Transverse colon (tissue), 4 donors: ENCODE results near the gene PDZD7. TPM values are rescaled to one million over a fixed set of nuclear protein-coding genes. Genes with fewer than 3 reads are reported as not detected.

ENCODE experiments used
- DNase-seq: peaks from one replicate; pipeline ENCODE4 v3.0.0-alpha.2; 2019
- H3K27ac ChIP-seq, 4 donors: fragments of 200-600 bp; sonication (generic); 2 replicates each; pipeline ENCODE4 v1.5.1; 2016 to 2018; ENCODE audit warnings: inconsistent platforms in 4 of 4
- H3K27me3 ChIP-seq: fragments of 200-600 bp; sonication (generic); 2 replicates; pipeline ENCODE4 v1.5.1; 2017; ENCODE audit warnings: inconsistent platforms
- H3K36me3 ChIP-seq, 4 donors: fragments of 200-600 bp; sonication (generic); 2 replicates each; pipeline ENCODE4 v1.5.1; 2017 to 2019; ENCODE audit warnings: inconsistent platforms in 4 of 4
- H3K4me1 ChIP-seq, 4 donors: fragments of 200-600 bp; sonication (generic); 2 replicates each; pipeline ENCODE4 v1.5.1; 2017 to 2020; ENCODE audit warnings: inconsistent platforms in 4 of 4
- H3K4me3 ChIP-seq, 4 donors: fragments of 200-600 bp; sonication (generic); 1 replicate in 1 of 4; 2 replicates in 3 of 4; pipeline versions ENCODE4 v1.5.1 to v1.6.1; 2017 to 2019; ENCODE audit warnings: inconsistent platforms in 4 of 4
- H3K9me3 ChIP-seq, 2 donors: fragments of 200-600 bp; sonication (generic); 2 replicates each; pipeline ENCODE4 v1.5.1; 2017 to 2019; ENCODE audit warnings: inconsistent platforms in 2 of 2
- EP300 ChIP-seq: sonication (generic); formaldehyde crosslinking; IDR thresholded peaks from one replicate; pipeline ENCODE4 v1.6.1; 2017; ENCODE audit warnings: antibody characterized with exemption, low read depth
- POLR2A ChIP-seq: fragments of 450-650 bp; IDR thresholded peaks from one replicate; pipeline ENCODE4 v1.6.1; 2016; ENCODE audit warnings: antibody characterized with exemption, mild to moderate bottlenecking, moderate library complexity
- POLR2AphosphoS5 ChIP-seq, 3 donors: sonication (generic); formaldehyde crosslinking; IDR thresholded peaks; one replicate each; pipeline ENCODE4 v1.6.1; 2016; ENCODE audit warnings: antibody characterized with exemption in 3 of 3
- WGBS, 2 donors: methylation state at CpG; one replicate each; pipeline ENCODE4 v1.1.5; 2018; ENCODE audit warnings: low coverage in 1 of 2; 5-methylcytosine and 5-hydroxymethylcytosine counted together
- in situ Hi-C, 4 donors: fragments of 200-750 bp; cut with MboI; loops; one replicate each; pipeline versions ENCODE4 v1.15.0 to v1.15.1; 2017; ENCODE audit warnings: low sequenced_read_pairs in 3 of 4, low pct_ligation_motif_present in 1 of 4, low pct_unique_long_range_greater_than_20kb in 1 of 4
- intact Hi-C: fragments of 100-400 bp; cut with DNase I; formaldehyde crosslinking; loops from one replicate; pipeline ENCODE4 v1.15.1; 2023; ENCODE audit warnings: low total_unique reads
- total RNA-seq, 4 donors: library from RNA; depleted of rRNA; stranded (reverse); fragments of >200 nt; gene quantifications; one replicate each; pipeline ENCODE4 v1.1.0, GENCODE V29; 2016
- TF ChIP-seq, protein P1 (sequence below), 5 experiments: fragments of 200-600 bp in 3 of 5; fragments of 450-650 bp in 2 of 5; sonication (generic) in 3 of 5; IDR thresholded peaks; 1 replicate in 2 of 5; 2 replicates in 3 of 5; pipeline ENCODE4 v1.5.1; 2016 to 2017; ENCODE audit warnings: antibody characterized with exemption in 5 of 5, inconsistent platforms in 3 of 5, mild to moderate bottlenecking in 2 of 5, moderate library complexity in 1 of 5

PDZD7 gene
- total RNA-seq, 4 donors from 2014 or later, result 0.27 to 2.0 (median 0.64) TPM; not detected in 1

DNA sequence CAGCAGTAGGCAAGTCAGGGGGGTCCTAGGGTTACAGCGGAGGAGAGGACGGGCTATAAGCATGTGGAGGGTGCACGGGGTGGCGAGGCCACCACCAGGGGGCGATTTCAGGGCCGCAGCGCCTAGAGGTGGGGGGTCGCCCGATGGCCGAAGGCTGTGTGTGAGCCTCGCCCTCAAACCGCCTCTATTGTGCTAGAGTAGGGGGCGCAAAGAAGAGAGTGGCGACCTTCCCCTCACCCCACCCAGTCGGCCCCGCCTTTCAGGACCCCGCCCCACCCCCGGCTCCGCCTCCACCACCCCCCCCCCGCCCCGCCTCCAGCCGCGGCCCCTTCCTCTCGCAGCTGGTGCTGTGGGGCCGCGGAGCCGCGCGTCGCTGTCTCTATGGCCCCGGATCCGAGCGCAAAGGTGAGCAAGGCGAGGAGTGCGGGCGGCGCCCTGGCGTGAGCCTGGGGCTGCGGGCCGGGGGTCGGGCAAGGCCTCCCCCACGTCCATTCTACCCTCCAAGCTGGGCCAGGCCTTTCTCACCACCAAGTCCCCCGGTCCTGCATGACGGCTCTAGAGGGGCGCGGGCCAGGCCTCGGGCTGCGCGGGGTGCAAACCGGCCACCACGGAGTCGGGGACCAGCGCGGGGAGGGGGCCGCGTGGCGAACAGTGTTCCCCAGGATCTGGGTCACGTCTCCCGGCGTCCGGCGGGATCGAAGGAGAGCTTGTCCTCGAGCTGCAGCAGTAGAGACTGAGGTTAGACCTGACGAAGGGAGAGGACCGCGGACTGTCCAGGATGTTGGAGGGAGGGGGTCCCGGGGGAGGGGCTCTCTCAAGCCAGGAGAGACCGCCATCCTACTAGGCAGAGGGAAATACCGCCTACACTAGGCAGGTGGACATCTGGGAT, 61.5 kb downstream of the PDZD7 start, which contains the start of gene SEMA4G:
TSS of gene SEMA4G (plus strand) at position 318 of the 889 bp plus-strand sequence. CDS start 3,409 bp downstream, outside the sequence.
- Histone ChIP-seq H3K27me3 (no peaks in the 10 kb centered on the region), H3K4me3 (peak within 1 kb of the TSS; percentile 66 to 88 (median 81)), H3K36me3 (no peaks in the 10 kb centered on the region), H3K27ac (peak within 1 kb of the TSS; percentile 81 to 91 (median 90)), H3K4me1 (peaks cover 8 to 47% (median 27%) of the 10 kb centered on the region in 4 donors), H3K9me3 (no peaks in the 10 kb centered on the region)
- in situ Hi-C loops, result no loop called here
- TF ChIP-seq, protein P1, sequence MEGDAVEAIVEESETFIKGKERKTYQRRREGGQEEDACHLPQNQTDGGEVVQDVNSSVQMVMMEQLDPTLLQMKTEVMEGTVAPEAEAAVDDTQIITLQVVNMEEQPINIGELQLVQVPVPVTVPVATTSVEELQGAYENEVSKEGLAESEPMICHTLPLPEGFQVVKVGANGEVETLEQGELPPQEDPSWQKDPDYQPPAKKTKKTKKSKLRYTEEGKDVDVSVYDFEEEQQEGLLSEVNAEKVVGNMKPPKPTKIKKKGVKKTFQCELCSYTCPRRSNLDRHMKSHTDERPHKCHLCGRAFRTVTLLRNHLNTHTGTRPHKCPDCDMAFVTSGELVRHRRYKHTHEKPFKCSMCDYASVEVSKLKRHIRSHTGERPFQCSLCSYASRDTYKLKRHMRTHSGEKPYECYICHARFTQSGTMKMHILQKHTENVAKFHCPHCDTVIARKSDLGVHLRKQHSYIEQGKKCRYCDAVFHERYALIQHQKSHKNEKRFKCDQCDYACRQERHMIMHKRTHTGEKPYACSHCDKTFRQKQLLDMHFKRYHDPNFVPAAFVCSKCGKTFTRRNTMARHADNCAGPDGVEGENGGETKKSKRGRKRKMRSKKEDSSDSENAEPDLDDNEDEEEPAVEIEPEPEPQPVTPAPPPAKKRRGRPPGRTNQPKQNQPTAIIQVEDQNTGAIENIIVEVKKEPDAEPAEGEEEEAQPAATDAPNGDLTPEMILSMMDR (IDR thresholded peaks at IDR 0.05), result peak; percentile 75 to 90 (median 78)
- TF ChIP-seq EP300 (no peak), POLR2A (peak; percentile 33), POLR2AphosphoS5 (IDR thresholded peaks at IDR 0.05) (peak; percentile 12 to 60 (median 41))
- 2% methylated on average over 59 of the region's 70 CpGs; no CpG with 5 or more reads in 1 of the 2 donors for WGBS, 2 donors
- intact Hi-C loops, result loop anchor here (10.0 kb wide), 1 partner anchor 45 kb away; no protein-coding TSS in a partner anchor
- DNase-seq, result peak; percentile 59

DNA sequence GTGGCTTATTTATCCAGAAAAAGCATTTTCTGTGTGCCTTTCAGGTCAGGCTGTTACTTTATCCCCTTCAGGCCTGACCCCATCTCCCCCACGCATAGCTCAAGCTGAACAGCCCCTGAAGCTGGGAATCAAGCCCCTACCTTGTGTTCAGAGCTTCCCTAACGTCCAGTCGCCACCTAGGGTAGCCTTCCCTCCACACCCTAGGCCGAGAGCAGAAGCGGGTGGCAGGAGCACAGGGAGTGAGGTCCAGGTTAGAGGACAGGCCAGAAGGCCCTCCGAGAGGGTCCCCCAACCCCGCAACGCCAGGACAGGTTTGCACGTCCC, 62.1 kb downstream of the PDZD7 start:
- intact Hi-C loops, result loop anchor here (10.0 kb wide), 1 partner anchor 46 kb away; no protein-coding TSS in a partner anchor
- Histone ChIP-seq H3K4me3 (peak overlapping the region; percentile 66 to 88 (median 81)), H3K4me1 (peaks cover 8 to 47% (median 27%) of the 10 kb centered on the region in 4 donors), H3K36me3 (no peaks in the 10 kb centered on the region), H3K9me3 (no peaks in the 10 kb centered on the region), H3K27me3 (no peaks in the 10 kb centered on the region), H3K27ac (peak overlapping the region; percentile 81 to 91 (median 90))
- in situ Hi-C loops, result no loop called here
- no peak for DNase-seq
- TF ChIP-seq, protein P1 (IDR thresholded peaks at IDR 0.05), result no peak
- TF ChIP-seq POLR2A (no peak), POLR2AphosphoS5 (IDR thresholded peaks at IDR 0.05) (no peak), EP300 (no peak)
- WGBS, 2 donors, result 19 to 40% methylated on average over 1 to 9 of the region's 9 CpGs

GRCh38 chr10:100968062-100968736, 62.7 kb downstream of the PDZD7 start:
- Histone ChIP-seq H3K27ac (peak overlapping the region; percentile 81 to 91 (median 90)), H3K4me3 (peak overlapping the region in 2 of 4 donors; percentile 75 to 87), H3K27me3 (no peaks in the 10 kb centered on the region), H3K36me3 (peaks cover 0 to 3% (median 0%) of the 10 kb centered on the region in 4 donors), H3K9me3 (no peaks in the 10 kb centered on the region), H3K4me1 (peaks cover 8 to 47% (median 27%) of the 10 kb centered on the region in 4 donors)
- 40 to 55% methylated on average over 1 to 2 of the region's 2 CpGs for WGBS, 2 donors
- intact Hi-C loops (loop anchor here (10.0 kb wide), 1 partner anchor 47 kb away; no protein-coding TSS in a partner anchor), in situ Hi-C loops (no loop called here)
- peak; percentile 39 for DNase-seq
- TF ChIP-seq POLR2AphosphoS5 (IDR thresholded peaks at IDR 0.05) (no peak), POLR2A (no peak), EP300 (no peak)
- TF ChIP-seq, protein P1 (IDR thresholded peaks at IDR 0.05), result no peak

- H3K9me3 ChIP-seq, result no peaks in the 10 kb centered on the region
- peaks cover 8 to 41% (median 24%) of the 10 kb centered on the region in 4 donors for H3K4me1 ChIP-seq
- H3K27ac ChIP-seq, result peak overlapping the region; percentile 81 to 91 (median 90)
- no peaks in the 10 kb centered on the region for H3K27me3 ChIP-seq
- peaks cover 0 to 10% (median 0%) of the 10 kb centered on the region in 4 donors for H3K36me3 ChIP-seq
- no peak for DNase-seq
- 82 to 92% methylated on average over 2 of the region's 2 CpGs for whole genome bisulfite sequencing, 2 donors
- in situ Hi-C loops, result no loop called here
- TF ChIP-seq EP300 (no peak), POLR2A (no peak), POLR2AphosphoS5 (IDR thresholded peaks at IDR 0.05) (no peak)
- TF ChIP-seq, protein P1 (IDR thresholded peaks at IDR 0.05), result no peak
- intact Hi-C loops, result loop anchor here (10.0 kb wide), 1 partner anchor 47 kb away; no protein-coding TSS in a partner anchor
- H3K4me3 ChIP-seq, result no peak overlapping the region
Measured at GRCh38 chr10:100967332-100967731, 63.6 kb downstream of the PDZD7 start.
